OCI-LY7 (cell line): ENCODE data around the gene GAB1. TPM values are rescaled to one million over a fixed set of nuclear protein-coding genes. Genes with fewer than 3 reads are reported as not detected.

Source experiments
- BruUV-seq: library from RNA; stranded (reverse); fragments of 400-500 nt; replicated peaks from 2 replicates; lab custom pipeline; 2021; lab: Mats Ljungman, UMichigan
- CTCF ChIA-PET: fragments of 300-600 bp; sonication (Branson Sonifier 250); formaldehyde crosslinking; loops from one replicate; lab custom pipeline; 2022; ENCODE audit warnings: antibody characterized with exemption; ENCODE audit not compliant: unreplicated experiment; lab: Charles Lee
- POLR2A ChIA-PET: fragments of 300-600 bp; sonication (Branson Sonifier 250); formaldehyde crosslinking; loops from one replicate; lab custom pipeline; 2022; ENCODE audit warnings: antibody characterized with exemption; lab: Charles Lee
- DNase-seq: peaks from one replicate; pipeline ENCODE4 v3.0.0-alpha.2; 2015; ENCODE audit warnings: low spot score
- H2AFZ ChIP-seq: fragments of 200-600 bp; sonication (generic), shearing (Covaris generic); 2 replicates; pipeline ENCODE4 v1.6.1; 2014; ENCODE audit warnings: mild to moderate bottlenecking, antibody characterized with exemption, low read length, moderate library complexity
- H3K27ac ChIP-seq: fragments of 200-600 bp; sonication (generic); 2 replicates; pipeline ENCODE4 v1.5.1; 2014; ENCODE audit warnings: mixed run types, low read depth, mild to moderate bottlenecking, moderate library complexity, low read length, inconsistent platforms; ENCODE audit not compliant: poor library complexity, severe bottlenecking
- H3K36me3 ChIP-seq: fragments of 200-600 bp; sonication (generic); 2 replicates; pipeline ENCODE4 v1.6.1; 2014; ENCODE audit warnings: mild to moderate bottlenecking, antibody characterized with exemption, low read length, moderate library complexity, mixed read lengths; ENCODE audit not compliant: insufficient read depth
- H3K4me1 ChIP-seq: fragments of 200-600 bp; sonication (generic); 2 replicates; pipeline ENCODE4 v1.5.1; 2014; ENCODE audit warnings: mild to moderate bottlenecking, low read length; ENCODE audit not compliant: insufficient read depth, poor library complexity, severe bottlenecking
- H3K4me2 ChIP-seq: fragments of 200-600 bp; sonication (generic); 2 replicates; pipeline ENCODE4 v1.6.1; 2014; ENCODE audit warnings: mild to moderate bottlenecking, low read length
- H3K4me3 ChIP-seq: fragments of 200-600 bp; sonication (generic); 2 replicates; pipeline ENCODE4 v1.5.1; 2014; ENCODE audit warnings: mild to moderate bottlenecking, low read depth, low read length; ENCODE audit not compliant: poor library complexity, severe bottlenecking
- H3K79me2 ChIP-seq: fragments of 200-600 bp; sonication (generic); 2 replicates; pipeline ENCODE4 v1.6.1; 2016; ENCODE audit warnings: low read depth, mild to moderate bottlenecking, low read length, moderate library complexity, mixed read lengths; ENCODE audit not compliant: insufficient read depth
- H3K9me2 ChIP-seq: fragments of 200-600 bp; sonication (generic); 2 replicates; pipeline ENCODE4 v1.6.1; 2016; ENCODE audit warnings: mild to moderate bottlenecking, low read length, mixed read lengths; ENCODE audit not compliant: insufficient read depth
- H3K9me3 ChIP-seq: fragments of 200-600 bp; sonication (generic); 2 replicates; pipeline ENCODE4 v1.6.1; 2014; ENCODE audit warnings: mild to moderate bottlenecking, mixed run types, low read length, mixed read lengths
- H4K20me1 ChIP-seq: fragments of 200-600 bp; sonication (generic); 2 replicates; pipeline ENCODE4 v1.6.1; 2014; ENCODE audit warnings: mild to moderate bottlenecking, antibody characterized with exemption, low read length, moderate library complexity, mixed read lengths; ENCODE audit not compliant: insufficient read depth
- CTCF ChIP-seq: fragments of 200-600 bp; sonication (generic); conservative IDR thresholded peaks from 2 replicates; pipeline ENCODE4 v1.5.1; 2014; ENCODE audit warnings: mild to moderate bottlenecking, antibody characterized with exemption, low read length, moderate library complexity, mixed read lengths
- EZH2phosphoT487 ChIP-seq: fragments of 200-600 bp; sonication (generic); IDR thresholded peaks from 2 replicates; pipeline ENCODE4 v1.6.1; 2018; ENCODE audit warnings: low read depth, borderline replicate concordance, mild to moderate bottlenecking, mixed run types, antibody characterized with exemption, low read length, moderate library complexity, mixed read lengths
- intact Hi-C: fragments of 100-400 bp; cut with micrococcal nuclease; formaldehyde crosslinking; loops from one replicate; pipeline ENCODE4 v1.10.0; 2022; ENCODE audit not compliant: unreplicated experiment
- total RNA-seq, 2 experiments: library from RNA; depleted of rRNA in 1 of 2; stranded (reverse); fragments of >200 nt in 1 of 2; shearing (Covaris generic) in 1 of 2; gene quantifications; 2 replicates each; pipeline ENCODE4 v1.2.3, GENCODE V29; 2014 to 2022

The GAB1 gene
- total RNA-seq, 2 experiments from 2014 or later = 42.6 to 99.3 TPM

DNA sequence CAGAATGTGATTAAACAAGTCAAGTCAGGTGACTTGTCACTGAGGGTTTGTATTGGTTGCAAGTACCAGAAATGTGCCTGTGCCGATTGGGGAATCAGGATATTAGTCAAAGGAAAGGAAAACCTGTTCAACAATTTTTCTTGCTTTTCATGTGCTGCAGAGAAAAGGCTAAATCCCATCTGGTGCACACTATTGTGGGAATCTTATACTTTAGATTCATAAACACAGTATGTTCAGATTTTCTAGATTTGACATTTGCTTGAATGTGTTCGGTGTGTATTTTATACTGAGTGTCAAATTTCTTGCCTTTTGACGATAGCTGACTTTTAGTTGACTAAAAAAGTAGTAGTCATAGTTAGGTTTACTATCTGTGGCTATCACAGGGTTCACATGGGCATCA lies 37.6 kb downstream of the GAB1 start:
- no peak overlapping the region for H2AFZ ChIP-seq
- intact Hi-C loops = no loop called here
- peaks cover 85% of the 10 kb centered on the region for H3K4me1 ChIP-seq
- H4K20me1 ChIP-seq = no peaks in the 10 kb centered on the region
- H3K9me3 ChIP-seq = peaks cover 4% of the 10 kb centered on the region; the same call in 1 of the 2 replicates
- H3K9me2 ChIP-seq = no peaks in the 10 kb centered on the region
- H3K79me2 ChIP-seq = peaks cover 88% of the 10 kb centered on the region; the same call in 1 of the 2 replicates
- H3K36me3 ChIP-seq = peaks cover 4% of the 10 kb centered on the region; the same call in 1 of the 2 replicates
- no peak for DNase-seq
- no peak overlapping the region for H3K27ac ChIP-seq
- H3K4me3 ChIP-seq = no peak overlapping the region
- no peak overlapping the region for H3K4me2 ChIP-seq
- CTCF ChIA-PET = interaction anchor here (0.6 kb wide), 1 partner anchor 11 kb away, joined by 3 read pairs; no protein-coding TSS in a partner anchor
- TF ChIP-seq CTCF (no peak), EZH2phosphoT487 (no peak)
- POLR2A ChIA-PET = interaction anchor here (1.1 to 14.8 kb wide), 6 partner anchors 11 to 50 kb away, joined by 3 to 364 read pairs (median 26); no protein-coding TSS in a partner anchor
- no TSS peak for BruUV-seq

- POLR2A ChIA-PET = interaction anchor here (1.0 to 14.8 kb wide), 10 partner anchors 10 to 168 kb away, joined by 3 to 364 read pairs (median 32); no protein-coding TSS in a partner anchor
- H3K9me3 ChIP-seq = peaks cover 4% of the 10 kb centered on the region; the same call in 1 of the 2 replicates
- H3K4me2 ChIP-seq = peak overlapping the region; percentile 68
- H3K79me2 ChIP-seq = peaks cover 88% of the 10 kb centered on the region; the same call in 1 of the 2 replicates
- intact Hi-C loops = loop anchor here (1.0 to 5.0 kb wide), 3 partner anchors 108 to 167 kb away; partner anchors contain the start of gene SMARCA5
- CTCF ChIA-PET = interaction anchor here (1.3 to 2.0 kb wide), 3 partner anchors 38 to 110 kb away, joined by 3 to 6 read pairs (median 3); partner anchors contain the start of gene GAB1
- H3K9me2 ChIP-seq = no peaks in the 10 kb centered on the region
- no TSS peak for BruUV-seq
- no peak overlapping the region for H3K4me3 ChIP-seq
- H3K4me1 ChIP-seq = peaks cover 85% of the 10 kb centered on the region
- peaks cover 4% of the 10 kb centered on the region; the same call in 1 of the 2 replicates for H3K36me3 ChIP-seq
- TF ChIP-seq EZH2phosphoT487 (no peak), CTCF (no peak)
- no peak for DNase-seq
- H4K20me1 ChIP-seq = no peaks in the 10 kb centered on the region
- no peak overlapping the region for H2AFZ ChIP-seq
- H3K27ac ChIP-seq = peak overlapping the region; percentile 92
Observed at GRCh38 chr4:143374771-143375170, 38.1 kb downstream of the GAB1 start.
